Measurements from ENCODE around the gene EBLN1.

DNA sequence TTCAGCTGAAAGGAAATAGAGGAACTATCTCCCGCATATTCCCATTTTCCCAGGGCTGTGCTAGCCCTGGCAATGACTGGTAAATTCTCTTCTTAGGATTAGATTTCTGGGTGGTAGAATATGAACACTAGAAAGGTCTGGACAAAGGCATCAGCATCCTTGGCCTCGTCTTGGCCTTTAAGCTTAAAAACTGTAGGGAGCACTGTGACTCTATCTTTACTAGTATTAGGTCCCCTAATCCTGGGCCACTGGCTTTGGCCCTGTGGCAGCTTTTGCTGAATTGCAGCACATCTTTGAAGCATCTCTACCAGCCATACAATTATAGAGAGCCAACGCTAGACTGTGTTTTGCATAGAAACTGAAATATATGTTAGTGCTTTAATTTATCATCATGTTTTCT is 41.5 kb upstream of the EBLN1 start:
- TF ChIP-seq POLR2AphosphoS5 (IDR thresholded peaks at IDR 0.05), result no peak
- TF ChIP-seq, protein P1, sequence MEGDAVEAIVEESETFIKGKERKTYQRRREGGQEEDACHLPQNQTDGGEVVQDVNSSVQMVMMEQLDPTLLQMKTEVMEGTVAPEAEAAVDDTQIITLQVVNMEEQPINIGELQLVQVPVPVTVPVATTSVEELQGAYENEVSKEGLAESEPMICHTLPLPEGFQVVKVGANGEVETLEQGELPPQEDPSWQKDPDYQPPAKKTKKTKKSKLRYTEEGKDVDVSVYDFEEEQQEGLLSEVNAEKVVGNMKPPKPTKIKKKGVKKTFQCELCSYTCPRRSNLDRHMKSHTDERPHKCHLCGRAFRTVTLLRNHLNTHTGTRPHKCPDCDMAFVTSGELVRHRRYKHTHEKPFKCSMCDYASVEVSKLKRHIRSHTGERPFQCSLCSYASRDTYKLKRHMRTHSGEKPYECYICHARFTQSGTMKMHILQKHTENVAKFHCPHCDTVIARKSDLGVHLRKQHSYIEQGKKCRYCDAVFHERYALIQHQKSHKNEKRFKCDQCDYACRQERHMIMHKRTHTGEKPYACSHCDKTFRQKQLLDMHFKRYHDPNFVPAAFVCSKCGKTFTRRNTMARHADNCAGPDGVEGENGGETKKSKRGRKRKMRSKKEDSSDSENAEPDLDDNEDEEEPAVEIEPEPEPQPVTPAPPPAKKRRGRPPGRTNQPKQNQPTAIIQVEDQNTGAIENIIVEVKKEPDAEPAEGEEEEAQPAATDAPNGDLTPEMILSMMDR (IDR thresholded peaks at IDR 0.05), result no peak

Data from esophagus muscularis mucosa (tissue), 3 donors.